ENCODE results near the gene MUTYH.

- TF ChIP-seq POLR2A (IDR thresholded peaks at IDR 0.05) = no peak
- no peak for TF ChIP-seq CTCF (IDR thresholded peaks at IDR 0.05)
Observed at GRCh38 chr1:45305231-45305630, 35.0 kb downstream of the MUTYH start.
